ENCODE data around the gene CCL3.

DNA sequence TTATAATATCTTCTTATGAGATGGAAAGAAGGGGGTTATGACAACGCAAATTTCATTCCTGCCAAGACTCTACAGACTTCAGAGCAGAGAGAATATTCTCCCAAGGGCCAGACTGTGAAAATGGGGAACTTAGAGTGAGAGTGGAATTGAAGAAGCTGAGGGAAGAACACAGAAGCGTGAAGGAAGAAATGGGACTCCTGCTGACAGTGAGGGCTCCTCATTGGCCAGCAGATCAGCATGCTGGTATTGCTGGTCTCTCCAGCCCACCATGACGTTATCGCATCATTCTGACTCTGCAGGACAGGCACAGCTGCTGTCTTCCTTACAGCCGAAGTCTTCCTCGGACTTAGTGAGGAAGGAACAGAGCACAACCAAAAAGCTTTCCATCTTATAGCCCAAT is 38.0 kb upstream of the CCL3 start:
- TF ChIP-seq EZH2 (IDR thresholded peaks at IDR 0.05; ENCODE audit: insufficient read depth, low read length), result no peak
- TF ChIP-seq, protein P1, sequence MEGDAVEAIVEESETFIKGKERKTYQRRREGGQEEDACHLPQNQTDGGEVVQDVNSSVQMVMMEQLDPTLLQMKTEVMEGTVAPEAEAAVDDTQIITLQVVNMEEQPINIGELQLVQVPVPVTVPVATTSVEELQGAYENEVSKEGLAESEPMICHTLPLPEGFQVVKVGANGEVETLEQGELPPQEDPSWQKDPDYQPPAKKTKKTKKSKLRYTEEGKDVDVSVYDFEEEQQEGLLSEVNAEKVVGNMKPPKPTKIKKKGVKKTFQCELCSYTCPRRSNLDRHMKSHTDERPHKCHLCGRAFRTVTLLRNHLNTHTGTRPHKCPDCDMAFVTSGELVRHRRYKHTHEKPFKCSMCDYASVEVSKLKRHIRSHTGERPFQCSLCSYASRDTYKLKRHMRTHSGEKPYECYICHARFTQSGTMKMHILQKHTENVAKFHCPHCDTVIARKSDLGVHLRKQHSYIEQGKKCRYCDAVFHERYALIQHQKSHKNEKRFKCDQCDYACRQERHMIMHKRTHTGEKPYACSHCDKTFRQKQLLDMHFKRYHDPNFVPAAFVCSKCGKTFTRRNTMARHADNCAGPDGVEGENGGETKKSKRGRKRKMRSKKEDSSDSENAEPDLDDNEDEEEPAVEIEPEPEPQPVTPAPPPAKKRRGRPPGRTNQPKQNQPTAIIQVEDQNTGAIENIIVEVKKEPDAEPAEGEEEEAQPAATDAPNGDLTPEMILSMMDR (IDR thresholded peaks at IDR 0.05; ENCODE audit: insufficient read depth, low read depth, low read length), result no peak

Data from astrocyte (in vitro differentiated cells and primary cell).